ENCODE data around the gene POLL.

The POLL gene

GRCh38 chr10:101565370-101565900 is 22.6 kb downstream of the POLL start:
- Mint-ChIP-seq H3K9me3 (no peaks in the 10 kb centered on the region), H3K27ac (no peak overlapping the region), H3K27me3 (ENCODE audit: low read depth) (peaks cover 48% of the 10 kb centered on the region), H3K4me3 (no peak overlapping the region), H3K36me3 (ENCODE audit: low read depth) (no peaks in the 10 kb centered on the region), H3K4me1 (ENCODE audit: low read depth) (peaks cover 10% of the 10 kb centered on the region)
- no peak for DNase-seq (ENCODE audit: low spot score)

- peaks cover 44% of the 10 kb centered on the region for H3K27me3 Mint-ChIP-seq (ENCODE audit: low read depth)
Observed at GRCh38 chr10:101564490-101564991, 23.5 kb downstream of the POLL start.

GRCh38 chr10:101563497-101564040 is 24.5 kb downstream of the POLL start:
- Mint-ChIP-seq H3K4me3 (no peak overlapping the region), H3K36me3 (ENCODE audit: low read depth) (no peaks in the 10 kb centered on the region), H3K4me1 (ENCODE audit: low read depth) (peaks cover 14% of the 10 kb centered on the region), H3K27me3 (ENCODE audit: low read depth) (peaks cover 36% of the 10 kb centered on the region), H3K27ac (no peak overlapping the region), H3K9me3 (no peaks in the 10 kb centered on the region)
- DNase-seq (ENCODE audit: low spot score): no peak

More at GRCh38 chr10:101564490-101564991, 23.5 kb downstream of the POLL start:
- H3K27ac Mint-ChIP-seq: no peak overlapping the region
- peaks cover 9% of the 10 kb centered on the region for H3K4me1 Mint-ChIP-seq (ENCODE audit: low read depth)
- H3K9me3 Mint-ChIP-seq: no peaks in the 10 kb centered on the region
- DNase-seq (ENCODE audit: low spot score): no peak
- no peaks in the 10 kb centered on the region for H3K36me3 Mint-ChIP-seq (ENCODE audit: low read depth)
- H3K4me3 Mint-ChIP-seq: no peak overlapping the region

GRCh38 chr10:101563007-101563406 is 25.1 kb downstream of the POLL start:
- no peak for DNase-seq (ENCODE audit: low spot score)
- Mint-ChIP-seq H3K4me3 (no peak overlapping the region), H3K36me3 (ENCODE audit: low read depth) (no peaks in the 10 kb centered on the region), H3K9me3 (no peaks in the 10 kb centered on the region), H3K4me1 (ENCODE audit: low read depth) (peaks cover 19% of the 10 kb centered on the region), H3K27me3 (ENCODE audit: low read depth) (peaks cover 30% of the 10 kb centered on the region), H3K27ac (no peak overlapping the region)

- no peak overlapping the region for H3K4me3 Mint-ChIP-seq
- H3K4me1 Mint-ChIP-seq (ENCODE audit: low read depth): peaks cover 22% of the 10 kb centered on the region
- DNase-seq (ENCODE audit: low spot score): no peak
- no peaks in the 10 kb centered on the region for H3K36me3 Mint-ChIP-seq (ENCODE audit: low read depth)
- H3K27ac Mint-ChIP-seq: no peak overlapping the region
- peaks cover 23% of the 10 kb centered on the region for H3K27me3 Mint-ChIP-seq (ENCODE audit: low read depth)
- no peaks in the 10 kb centered on the region for H3K9me3 Mint-ChIP-seq
Observed at GRCh38 chr10:101562231-101562630, 25.8 kb downstream of the POLL start.

GRCh38 chr10:101561068-101561915 is 26.8 kb downstream of the POLL start:
- Mint-ChIP-seq H3K4me1 (ENCODE audit: low read depth) (peaks cover 18% of the 10 kb centered on the region), H3K4me3 (no peak overlapping the region), H3K27me3 (ENCODE audit: low read depth) (peaks cover 17% of the 10 kb centered on the region), H3K36me3 (ENCODE audit: low read depth) (no peaks in the 10 kb centered on the region), H3K9me3 (no peaks in the 10 kb centered on the region), H3K27ac (peak overlapping the region; percentile 9)
- no peak for DNase-seq (ENCODE audit: low spot score)

- H3K27ac Mint-ChIP-seq: peak overlapping the region; percentile 9
- H3K36me3 Mint-ChIP-seq (ENCODE audit: low read depth): no peaks in the 10 kb centered on the region
- no peaks in the 10 kb centered on the region for H3K9me3 Mint-ChIP-seq
- H3K4me1 Mint-ChIP-seq (ENCODE audit: low read depth): peaks cover 16% of the 10 kb centered on the region
- peaks cover 9% of the 10 kb centered on the region for H3K27me3 Mint-ChIP-seq (ENCODE audit: low read depth)
- no peak for DNase-seq (ENCODE audit: low spot score)
- no peak overlapping the region for H3K4me3 Mint-ChIP-seq
Observed at GRCh38 chr10:101560298-101561067, 27.6 kb downstream of the POLL start.

GRCh38 chr10:101559596-101560297 is 28.3 kb downstream of the POLL start:
- Mint-ChIP-seq H3K27ac (peak overlapping the region; percentile 55), H3K36me3 (ENCODE audit: low read depth) (no peaks in the 10 kb centered on the region), H3K4me1 (ENCODE audit: low read depth) (peaks cover 16% of the 10 kb centered on the region), H3K9me3 (no peaks in the 10 kb centered on the region), H3K27me3 (ENCODE audit: low read depth) (peaks cover 5% of the 10 kb centered on the region), H3K4me3 (no peak overlapping the region)
- no peak for DNase-seq (ENCODE audit: low spot score)

GRCh38 chr10:101558671-101559595 is 29.1 kb downstream of the POLL start:
- peak overlapping the region; percentile 73 for H3K27ac Mint-ChIP-seq
- H3K9me3 Mint-ChIP-seq: no peaks in the 10 kb centered on the region
- peak overlapping the region; percentile 37 for H3K4me3 Mint-ChIP-seq
- no peaks in the 10 kb centered on the region for H3K36me3 Mint-ChIP-seq (ENCODE audit: low read depth)
- no peak for DNase-seq (ENCODE audit: low spot score)
- peaks cover 2% of the 10 kb centered on the region for H3K27me3 Mint-ChIP-seq (ENCODE audit: low read depth)
- H3K4me1 Mint-ChIP-seq (ENCODE audit: low read depth): peaks cover 16% of the 10 kb centered on the region

GRCh38 chr10:101558204-101558603 is 29.9 kb downstream of the POLL start:
- no peak for DNase-seq (ENCODE audit: low spot score)
- H3K27me3 Mint-ChIP-seq (ENCODE audit: low read depth): no peaks in the 10 kb centered on the region
- H3K4me1 Mint-ChIP-seq (ENCODE audit: low read depth): peaks cover 16% of the 10 kb centered on the region
- H3K4me3 Mint-ChIP-seq: peak overlapping the region; percentile 9
- H3K27ac Mint-ChIP-seq: peak overlapping the region; percentile 73
- peaks cover 2% of the 10 kb centered on the region for H3K36me3 Mint-ChIP-seq (ENCODE audit: low read depth)
- no peaks in the 10 kb centered on the region for H3K9me3 Mint-ChIP-seq

- Mint-ChIP-seq H3K36me3 (ENCODE audit: low read depth) (peaks cover 7% of the 10 kb centered on the region), H3K4me1 (ENCODE audit: low read depth) (peaks cover 16% of the 10 kb centered on the region), H3K27me3 (ENCODE audit: low read depth) (no peaks in the 10 kb centered on the region), H3K27ac (no peak overlapping the region), H3K9me3 (no peaks in the 10 kb centered on the region), H3K4me3 (peak overlapping the region; percentile 9)
- DNase-seq (ENCODE audit: low spot score): no peak
Observed at GRCh38 chr10:101557541-101557940, 30.5 kb downstream of the POLL start.

- H3K4me3 Mint-ChIP-seq: no peak overlapping the region
- H3K9me3 Mint-ChIP-seq: no peaks in the 10 kb centered on the region
- DNase-seq (ENCODE audit: low spot score): peak; percentile 1
- peaks cover 2% of the 10 kb centered on the region for H3K4me1 Mint-ChIP-seq (ENCODE audit: low read depth)
- peaks cover 14% of the 10 kb centered on the region for H3K36me3 Mint-ChIP-seq (ENCODE audit: low read depth)
- no peaks in the 10 kb centered on the region for H3K27me3 Mint-ChIP-seq (ENCODE audit: low read depth)
- no peak overlapping the region for H3K27ac Mint-ChIP-seq
Observed at GRCh38 chr10:101552442-101552841, 35.6 kb downstream of the POLL start.

All from T-helper 2 cell treated with Interferon-gamma antibody and Interleukin-4, amounts not matched to agents 5 μg/mL and 100 μg/mL, for 36 hours (primary cell).